GM19397 (cell line): ENCODE measurements around the gene MACF1.

Experiments used
- ATAC-seq: cut with Tn5 transposase; IDR thresholded peaks from one replicate; pipeline ENCODE4 v1.9.1; 2021; ENCODE audit warnings: mild to moderate bottlenecking, moderate library complexity; ENCODE audit not compliant: unreplicated experiment

The MACF1 gene

GRCh38 chr1:39386997-39387396 is 182.5 kb downstream of the MACF1 start:
- no peak for ATAC-seq

GRCh38 chr1:39387452-39387851 is 183.0 kb downstream of the MACF1 start:
- ATAC-seq, result no peak

- no peak for ATAC-seq
These were observed 187.5 kb downstream of the MACF1 start for GRCh38 chr1:39391691-39392679.

GRCh38 chr1:39392851-39393573 is 188.5 kb downstream of the MACF1 start:
- no peak for ATAC-seq

GRCh38 chr1:39393645-39394044 is 189.2 kb downstream of the MACF1 start:
- ATAC-seq, result no peak

- ATAC-seq, result no peak
These were observed 189.6 kb downstream of the MACF1 start for GRCh38 chr1:39394059-39394458.

GRCh38 chr1:39394598-39394997 is 190.1 kb downstream of the MACF1 start:
- no peak for ATAC-seq

GRCh38 chr1:39395357-39395831 is 190.9 kb downstream of the MACF1 start:
- no peak for ATAC-seq

GRCh38 chr1:39396671-39397070 is 192.2 kb downstream of the MACF1 start:
- ATAC-seq, result no peak

GRCh38 chr1:39397487-39397886 is 193.0 kb downstream of the MACF1 start:
- ATAC-seq, result no peak

- no peak for ATAC-seq
These were observed 194.0 kb downstream of the MACF1 start for GRCh38 chr1:39398278-39399021.

- no peak for ATAC-seq
These were observed 196.6 kb downstream of the MACF1 start for GRCh38 chr1:39401106-39401505.

GRCh38 chr1:39404876-39405275 is 200.4 kb downstream of the MACF1 start:
- ATAC-seq, result no peak

GRCh38 chr1:39405358-39405757 is 200.9 kb downstream of the MACF1 start:
- no peak for ATAC-seq

- ATAC-seq, result no peak
These were observed 202.3 kb downstream of the MACF1 start for GRCh38 chr1:39406533-39407450.

- no peak for ATAC-seq
These were observed 203.0 kb downstream of the MACF1 start for GRCh38 chr1:39407510-39407895.

GRCh38 chr1:39407896-39408640 is 203.6 kb downstream of the MACF1 start:
- ATAC-seq, result no peak

GRCh38 chr1:39408641-39409054 is 204.2 kb downstream of the MACF1 start:
- peak; percentile 86 for ATAC-seq

- ATAC-seq, result no peak
These were observed 204.7 kb downstream of the MACF1 start for GRCh38 chr1:39409055-39409816.
